ENCODE measurements around the gene PCK1.

DNA sequence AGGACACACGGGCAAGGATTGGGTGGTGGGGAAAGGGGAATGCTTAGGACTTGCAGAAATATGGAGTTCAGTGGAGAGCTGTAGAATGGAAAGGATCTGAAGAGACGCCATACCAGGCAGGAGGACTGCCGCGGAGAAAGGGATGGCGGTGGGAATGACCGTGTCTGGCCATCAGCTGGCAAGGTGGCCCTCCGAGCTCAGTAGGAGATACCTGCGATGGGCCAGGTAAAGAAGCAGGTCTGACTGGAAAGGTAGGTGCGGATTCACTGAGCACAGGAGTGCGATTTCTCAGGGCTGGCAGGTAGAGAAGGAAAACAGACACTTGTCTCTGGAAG is 26.0 kb downstream of the PCK1 start:
- TF ChIP-seq, protein P1, sequence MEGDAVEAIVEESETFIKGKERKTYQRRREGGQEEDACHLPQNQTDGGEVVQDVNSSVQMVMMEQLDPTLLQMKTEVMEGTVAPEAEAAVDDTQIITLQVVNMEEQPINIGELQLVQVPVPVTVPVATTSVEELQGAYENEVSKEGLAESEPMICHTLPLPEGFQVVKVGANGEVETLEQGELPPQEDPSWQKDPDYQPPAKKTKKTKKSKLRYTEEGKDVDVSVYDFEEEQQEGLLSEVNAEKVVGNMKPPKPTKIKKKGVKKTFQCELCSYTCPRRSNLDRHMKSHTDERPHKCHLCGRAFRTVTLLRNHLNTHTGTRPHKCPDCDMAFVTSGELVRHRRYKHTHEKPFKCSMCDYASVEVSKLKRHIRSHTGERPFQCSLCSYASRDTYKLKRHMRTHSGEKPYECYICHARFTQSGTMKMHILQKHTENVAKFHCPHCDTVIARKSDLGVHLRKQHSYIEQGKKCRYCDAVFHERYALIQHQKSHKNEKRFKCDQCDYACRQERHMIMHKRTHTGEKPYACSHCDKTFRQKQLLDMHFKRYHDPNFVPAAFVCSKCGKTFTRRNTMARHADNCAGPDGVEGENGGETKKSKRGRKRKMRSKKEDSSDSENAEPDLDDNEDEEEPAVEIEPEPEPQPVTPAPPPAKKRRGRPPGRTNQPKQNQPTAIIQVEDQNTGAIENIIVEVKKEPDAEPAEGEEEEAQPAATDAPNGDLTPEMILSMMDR (conservative IDR thresholded peaks at IDR 0.05; ENCODE audit: low read depth in 2 of 2) = no peak
- no peak for TF ChIP-seq POLR2AphosphoS5 (IDR thresholded peaks at IDR 0.05; ENCODE audit: low read depth)
- TF ChIP-seq, protein P2, sequence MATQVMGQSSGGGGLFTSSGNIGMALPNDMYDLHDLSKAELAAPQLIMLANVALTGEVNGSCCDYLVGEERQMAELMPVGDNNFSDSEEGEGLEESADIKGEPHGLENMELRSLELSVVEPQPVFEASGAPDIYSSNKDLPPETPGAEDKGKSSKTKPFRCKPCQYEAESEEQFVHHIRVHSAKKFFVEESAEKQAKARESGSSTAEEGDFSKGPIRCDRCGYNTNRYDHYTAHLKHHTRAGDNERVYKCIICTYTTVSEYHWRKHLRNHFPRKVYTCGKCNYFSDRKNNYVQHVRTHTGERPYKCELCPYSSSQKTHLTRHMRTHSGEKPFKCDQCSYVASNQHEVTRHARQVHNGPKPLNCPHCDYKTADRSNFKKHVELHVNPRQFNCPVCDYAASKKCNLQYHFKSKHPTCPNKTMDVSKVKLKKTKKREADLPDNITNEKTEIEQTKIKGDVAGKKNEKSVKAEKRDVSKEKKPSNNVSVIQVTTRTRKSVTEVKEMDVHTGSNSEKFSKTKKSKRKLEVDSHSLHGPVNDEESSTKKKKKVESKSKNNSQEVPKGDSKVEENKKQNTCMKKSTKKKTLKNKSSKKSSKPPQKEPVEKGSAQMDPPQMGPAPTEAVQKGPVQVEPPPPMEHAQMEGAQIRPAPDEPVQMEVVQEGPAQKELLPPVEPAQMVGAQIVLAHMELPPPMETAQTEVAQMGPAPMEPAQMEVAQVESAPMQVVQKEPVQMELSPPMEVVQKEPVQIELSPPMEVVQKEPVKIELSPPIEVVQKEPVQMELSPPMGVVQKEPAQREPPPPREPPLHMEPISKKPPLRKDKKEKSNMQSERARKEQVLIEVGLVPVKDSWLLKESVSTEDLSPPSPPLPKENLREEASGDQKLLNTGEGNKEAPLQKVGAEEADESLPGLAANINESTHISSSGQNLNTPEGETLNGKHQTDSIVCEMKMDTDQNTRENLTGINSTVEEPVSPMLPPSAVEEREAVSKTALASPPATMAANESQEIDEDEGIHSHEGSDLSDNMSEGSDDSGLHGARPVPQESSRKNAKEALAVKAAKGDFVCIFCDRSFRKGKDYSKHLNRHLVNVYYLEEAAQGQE (IDR thresholded peaks at IDR 0.05; ENCODE audit: unreplicated experiment) = no peak
- TF ChIP-seq, protein P3, sequence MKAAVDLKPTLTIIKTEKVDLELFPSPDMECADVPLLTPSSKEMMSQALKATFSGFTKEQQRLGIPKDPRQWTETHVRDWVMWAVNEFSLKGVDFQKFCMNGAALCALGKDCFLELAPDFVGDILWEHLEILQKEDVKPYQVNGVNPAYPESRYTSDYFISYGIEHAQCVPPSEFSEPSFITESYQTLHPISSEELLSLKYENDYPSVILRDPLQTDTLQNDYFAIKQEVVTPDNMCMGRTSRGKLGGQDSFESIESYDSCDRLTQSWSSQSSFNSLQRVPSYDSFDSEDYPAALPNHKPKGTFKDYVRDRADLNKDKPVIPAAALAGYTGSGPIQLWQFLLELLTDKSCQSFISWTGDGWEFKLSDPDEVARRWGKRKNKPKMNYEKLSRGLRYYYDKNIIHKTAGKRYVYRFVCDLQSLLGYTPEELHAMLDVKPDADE (IDR thresholded peaks at IDR 0.05) = no peak
- no peak for TF ChIP-seq EZH2 (IDR thresholded peaks at IDR 0.05; ENCODE audit: low read depth, unreplicated experiment)
- TF ChIP-seq EZH2phosphoT487 (IDR thresholded peaks at IDR 0.05; ENCODE audit: unreplicated experiment) = no peak
- no peak for TF ChIP-seq JUNB (IDR thresholded peaks at IDR 0.05; ENCODE audit: unreplicated experiment)
- TF ChIP-seq NANOG (IDR thresholded peaks at IDR 0.05; ENCODE audit: borderline replicate concordance) = no peak
- TF ChIP-seq CREB1 (CRISPR knock-in tag; IDR thresholded peaks at IDR 0.05; ENCODE audit: low read depth) = no peak
- TF ChIP-seq STAT1 (IDR thresholded peaks at IDR 0.05; ENCODE audit: unreplicated experiment) = no peak
- TF ChIP-seq, protein P4, sequence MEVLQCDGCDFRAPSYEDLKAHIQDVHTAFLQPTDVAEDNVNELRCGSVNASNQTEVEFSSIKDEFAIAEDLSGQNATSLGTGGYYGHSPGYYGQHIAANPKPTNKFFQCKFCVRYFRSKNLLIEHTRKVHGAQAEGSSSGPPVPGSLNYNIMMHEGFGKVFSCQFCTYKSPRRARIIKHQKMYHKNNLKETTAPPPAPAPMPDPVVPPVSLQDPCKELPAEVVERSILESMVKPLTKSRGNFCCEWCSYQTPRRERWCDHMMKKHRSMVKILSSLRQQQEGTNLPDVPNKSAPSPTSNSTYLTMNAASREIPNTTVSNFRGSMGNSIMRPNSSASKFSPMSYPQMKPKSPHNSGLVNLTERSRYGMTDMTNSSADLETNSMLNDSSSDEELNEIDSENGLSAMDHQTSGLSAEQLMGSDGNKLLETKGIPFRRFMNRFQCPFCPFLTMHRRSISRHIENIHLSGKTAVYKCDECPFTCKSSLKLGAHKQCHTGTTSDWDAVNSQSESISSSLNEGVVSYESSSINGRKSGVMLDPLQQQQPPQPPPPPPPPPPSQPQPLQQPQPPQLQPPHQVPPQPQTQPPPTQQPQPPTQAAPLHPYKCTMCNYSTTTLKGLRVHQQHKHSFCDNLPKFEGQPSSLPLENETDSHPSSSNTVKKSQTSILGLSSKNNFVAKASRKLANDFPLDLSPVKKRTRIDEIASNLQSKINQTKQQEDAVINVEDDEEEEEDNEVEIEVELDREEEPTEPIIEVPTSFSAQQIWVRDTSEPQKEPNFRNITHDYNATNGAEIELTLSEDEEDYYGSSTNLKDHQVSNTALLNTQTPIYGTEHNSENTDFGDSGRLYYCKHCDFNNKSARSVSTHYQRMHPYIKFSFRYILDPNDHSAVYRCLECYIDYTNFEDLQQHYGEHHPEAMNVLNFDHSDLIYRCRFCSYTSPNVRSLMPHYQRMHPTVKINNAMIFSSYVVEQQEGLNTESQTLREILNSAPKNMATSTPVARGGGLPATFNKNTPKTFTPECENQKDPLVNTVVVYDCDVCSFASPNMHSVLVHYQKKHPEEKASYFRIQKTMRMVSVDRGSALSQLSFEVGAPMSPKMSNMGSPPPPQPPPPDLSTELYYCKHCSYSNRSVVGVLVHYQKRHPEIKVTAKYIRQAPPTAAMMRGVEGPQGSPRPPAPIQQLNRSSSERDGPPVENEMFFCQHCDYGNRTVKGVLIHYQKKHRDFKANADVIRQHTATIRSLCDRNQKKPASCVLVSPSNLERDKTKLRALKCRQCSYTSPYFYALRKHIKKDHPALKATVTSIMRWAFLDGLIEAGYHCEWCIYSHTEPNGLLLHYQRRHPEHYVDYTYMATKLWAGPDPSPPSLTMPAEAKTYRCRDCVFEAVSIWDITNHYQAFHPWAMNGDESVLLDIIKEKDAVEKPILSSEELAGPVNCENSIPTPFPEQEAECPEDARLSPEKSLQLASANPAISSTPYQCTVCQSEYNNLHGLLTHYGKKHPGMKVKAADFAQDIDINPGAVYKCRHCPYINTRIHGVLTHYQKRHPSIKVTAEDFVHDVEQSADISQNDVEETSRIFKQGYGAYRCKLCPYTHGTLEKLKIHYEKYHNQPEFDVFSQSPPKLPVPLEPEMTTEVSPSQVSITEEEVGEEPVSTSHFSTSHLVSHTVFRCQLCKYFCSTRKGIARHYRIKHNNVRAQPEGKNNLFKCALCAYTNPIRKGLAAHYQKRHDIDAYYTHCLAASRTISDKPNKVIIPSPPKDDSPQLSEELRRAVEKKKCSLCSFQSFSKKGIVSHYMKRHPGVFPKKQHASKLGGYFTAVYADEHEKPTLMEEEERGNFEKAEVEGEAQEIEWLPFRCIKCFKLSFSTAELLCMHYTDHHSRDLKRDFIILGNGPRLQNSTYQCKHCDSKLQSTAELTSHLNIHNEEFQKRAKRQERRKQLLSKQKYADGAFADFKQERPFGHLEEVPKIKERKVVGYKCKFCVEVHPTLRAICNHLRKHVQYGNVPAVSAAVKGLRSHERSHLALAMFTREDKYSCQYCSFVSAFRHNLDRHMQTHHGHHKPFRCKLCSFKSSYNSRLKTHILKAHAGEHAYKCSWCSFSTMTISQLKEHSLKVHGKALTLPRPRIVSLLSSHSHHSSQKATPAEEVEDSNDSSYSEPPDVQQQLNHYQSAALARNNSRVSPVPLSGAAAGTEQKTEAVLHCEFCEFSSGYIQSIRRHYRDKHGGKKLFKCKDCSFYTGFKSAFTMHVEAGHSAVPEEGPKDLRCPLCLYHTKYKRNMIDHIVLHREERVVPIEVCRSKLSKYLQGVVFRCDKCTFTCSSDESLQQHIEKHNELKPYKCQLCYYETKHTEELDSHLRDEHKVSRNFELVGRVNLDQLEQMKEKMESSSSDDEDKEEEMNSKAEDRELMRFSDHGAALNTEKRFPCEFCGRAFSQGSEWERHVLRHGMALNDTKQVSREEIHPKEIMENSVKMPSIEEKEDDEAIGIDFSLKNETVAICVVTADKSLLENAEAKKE (CRISPR knock-in tag; IDR thresholded peaks at IDR 0.05) = no peak
